Sigmoid colon (tissue), 7 donors: ENCODE data around the gene NKX6-2. TPM values are rescaled to one million over a fixed set of nuclear protein-coding genes. Genes with fewer than 3 reads are reported as not detected.

Experiments
- DNase-seq: peaks from one replicate; pipeline ENCODE4 v3.0.0-alpha.2; 2019
- H3K27ac ChIP-seq, 4 donors: fragments of 200-600 bp; sonication (generic); one replicate each; pipeline ENCODE4 v1.5.1; 2016 to 2019; ENCODE audit warnings: mild to moderate bottlenecking in 1 of 4
- H3K27me3 ChIP-seq, 3 donors: fragments of 200-600 bp; sonication (generic); one replicate each; pipeline ENCODE4 v1.5.1; 2019; ENCODE audit warnings: mild to moderate bottlenecking in 1 of 3
- H3K36me3 ChIP-seq, 4 donors: fragments of 200-600 bp; sonication (generic); one replicate each; pipeline ENCODE4 v1.5.1; 2016 to 2019
- H3K4me1 ChIP-seq, 4 donors: fragments of 200-600 bp; sonication (generic); one replicate each; pipeline ENCODE4 v1.5.1; 2017 to 2019
- H3K4me3 ChIP-seq, 4 donors: fragments of 200-600 bp; sonication (generic); one replicate each; pipeline ENCODE4 v1.5.1; 2017 to 2019; ENCODE audit warnings: mild to moderate bottlenecking in 2 of 4, moderate library complexity in 1 of 4
- H3K9me3 ChIP-seq, 4 donors: fragments of 200-600 bp in 3 of 4; sonication (generic) in 3 of 4; one replicate each; pipeline versions ENCODE4 v1.5.1 to v1.6.1; 2013 to 2019
- EP300 ChIP-seq, 4 donors: sonication (generic); formaldehyde crosslinking; IDR thresholded peaks; one replicate each; pipeline ENCODE4 v1.6.1; 2017; ENCODE audit warnings: antibody characterized with exemption in 4 of 4
- POLR2A ChIP-seq, 2 donors: fragments of 450-650 bp; IDR thresholded peaks; one replicate each; pipeline ENCODE4 v1.6.1; 2016; ENCODE audit warnings: antibody characterized with exemption in 2 of 2, mild to moderate bottlenecking in 2 of 2, moderate library complexity in 2 of 2
- POLR2AphosphoS5 ChIP-seq, 4 donors: sonication (generic); formaldehyde crosslinking; IDR thresholded peaks; one replicate each; pipeline ENCODE4 v1.6.1; 2017; ENCODE audit warnings: antibody characterized with exemption in 4 of 4
- WGBS, 2 donors: extraction: QIAGEN DNeasy Blood & Tissue Kit; methylation state at CpG; one replicate each; pipeline ENCODE4 v1.1.7; 2013; 5-methylcytosine and 5-hydroxymethylcytosine counted together
- intact Hi-C: fragments of 100-400 bp; cut with DNase I; formaldehyde crosslinking; loops from one replicate; pipeline ENCODE4 v1.15.1; 2023
- polyA plus RNA-seq, 3 donors: library from polyadenylated mRNA; stranded (reverse); fragments of 200-250 nt; gene quantifications; one replicate each; pipeline ENCODE4 v1.2.3, GENCODE V29; 2013
- total RNA-seq, 4 donors: library from RNA; depleted of rRNA; stranded (reverse); fragments of >200 nt; gene quantifications; one replicate each; pipeline ENCODE4 v1.1.0, GENCODE V29; 2016
- TF ChIP-seq, protein P1 (sequence below), 4 experiments: fragments of 450-650 bp in 3 of 4; fragments of 200-600 bp in 1 of 4; IDR thresholded peaks; one replicate each; pipeline ENCODE4 v1.5.1; 2016 to 2019; ENCODE audit warnings: antibody characterized with exemption in 4 of 4, mild to moderate bottlenecking in 3 of 4, moderate library complexity in 2 of 4
- donor health status: healthy with polysubstance abuse.
- donor health status: Bipolar disorder and iron deficiency.
- donor health status: healthy.

The NKX6-2 gene
- total RNA-seq = not detected
- under 1 TPM in 2 of 3 donors, not detected in 1; 0.01 to 0.60 TPM for polyA plus RNA-seq

DNA sequence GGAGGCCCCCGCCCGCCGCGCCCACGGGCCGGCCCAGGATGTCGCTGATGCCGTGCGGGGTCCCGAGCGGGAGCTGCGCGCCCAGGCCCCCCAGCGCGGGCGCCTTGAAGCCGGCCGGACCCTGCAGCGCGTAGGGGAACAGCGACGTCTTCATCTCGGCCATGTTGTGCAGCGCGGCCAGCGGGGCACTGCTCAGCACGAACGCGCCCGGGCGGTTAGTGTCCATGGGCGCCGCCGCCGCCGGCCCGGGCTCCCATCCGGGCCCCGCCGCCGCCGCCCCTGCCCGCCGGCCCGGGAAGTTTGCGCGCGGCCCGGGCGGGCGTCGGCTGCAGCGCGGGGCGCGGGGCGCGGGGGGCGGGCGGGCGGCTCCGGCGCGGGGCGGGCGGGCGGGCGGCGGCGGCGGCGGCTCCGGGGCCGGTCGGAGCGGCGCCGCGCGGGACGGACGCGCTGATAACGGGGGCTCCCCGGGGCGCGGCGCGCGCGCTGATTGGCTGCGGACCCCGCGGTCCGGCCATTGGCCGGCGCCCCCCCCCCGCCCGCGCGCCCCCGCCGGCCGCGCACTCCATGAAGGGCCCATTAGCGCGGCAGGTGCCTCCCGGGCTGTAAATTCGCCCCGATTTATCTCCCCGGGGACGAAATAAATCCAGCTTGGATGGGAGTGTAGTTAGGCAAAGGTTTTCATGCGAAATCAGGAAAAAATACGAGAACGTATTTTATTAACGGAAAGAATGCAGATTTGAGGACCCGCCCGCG lies at the start of gene NKX6-2:
Gene NKX6-2 (minus strand): TSS at position 425 of the 753 bp plus-strand sequence. CDS start 199 bp downstream, at position 226.
- H3K36me3 ChIP-seq = peaks cover 5 to 31% (median 14%) of the 10 kb centered on the region in 4 donors
- peaks cover 0 to 44% (median 40%) of the 10 kb centered on the region in 4 donors for H3K4me1 ChIP-seq
- H3K27me3 ChIP-seq = peaks cover 54 to 85% (median 62%) of the 10 kb centered on the region in 3 donors
- H3K4me3 ChIP-seq = peak within 1 kb of the TSS in 3 of 4 donors; percentile 7 to 35 (median 33)
- WGBS, 2 donors = 1 to 3% methylated on average over 119 of the region's 119 CpGs
- intact Hi-C loops = loop anchor here (10.0 kb wide), 1 partner anchor 331 kb away; no protein-coding TSS in a partner anchor
- TF ChIP-seq, protein P1, sequence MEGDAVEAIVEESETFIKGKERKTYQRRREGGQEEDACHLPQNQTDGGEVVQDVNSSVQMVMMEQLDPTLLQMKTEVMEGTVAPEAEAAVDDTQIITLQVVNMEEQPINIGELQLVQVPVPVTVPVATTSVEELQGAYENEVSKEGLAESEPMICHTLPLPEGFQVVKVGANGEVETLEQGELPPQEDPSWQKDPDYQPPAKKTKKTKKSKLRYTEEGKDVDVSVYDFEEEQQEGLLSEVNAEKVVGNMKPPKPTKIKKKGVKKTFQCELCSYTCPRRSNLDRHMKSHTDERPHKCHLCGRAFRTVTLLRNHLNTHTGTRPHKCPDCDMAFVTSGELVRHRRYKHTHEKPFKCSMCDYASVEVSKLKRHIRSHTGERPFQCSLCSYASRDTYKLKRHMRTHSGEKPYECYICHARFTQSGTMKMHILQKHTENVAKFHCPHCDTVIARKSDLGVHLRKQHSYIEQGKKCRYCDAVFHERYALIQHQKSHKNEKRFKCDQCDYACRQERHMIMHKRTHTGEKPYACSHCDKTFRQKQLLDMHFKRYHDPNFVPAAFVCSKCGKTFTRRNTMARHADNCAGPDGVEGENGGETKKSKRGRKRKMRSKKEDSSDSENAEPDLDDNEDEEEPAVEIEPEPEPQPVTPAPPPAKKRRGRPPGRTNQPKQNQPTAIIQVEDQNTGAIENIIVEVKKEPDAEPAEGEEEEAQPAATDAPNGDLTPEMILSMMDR (IDR thresholded peaks at IDR 0.05) = no peak
- no peak for TF ChIP-seq EP300 (IDR thresholded peaks at IDR 0.05)
- no peak for TF ChIP-seq POLR2A (IDR thresholded peaks at IDR 0.05)
- TF ChIP-seq POLR2AphosphoS5 (IDR thresholded peaks at IDR 0.05) = no peak
- no peaks in the 10 kb centered on the region for H3K9me3 ChIP-seq
- no peak for DNase-seq
- H3K27ac ChIP-seq = no peak within 1 kb of the TSS

DNA sequence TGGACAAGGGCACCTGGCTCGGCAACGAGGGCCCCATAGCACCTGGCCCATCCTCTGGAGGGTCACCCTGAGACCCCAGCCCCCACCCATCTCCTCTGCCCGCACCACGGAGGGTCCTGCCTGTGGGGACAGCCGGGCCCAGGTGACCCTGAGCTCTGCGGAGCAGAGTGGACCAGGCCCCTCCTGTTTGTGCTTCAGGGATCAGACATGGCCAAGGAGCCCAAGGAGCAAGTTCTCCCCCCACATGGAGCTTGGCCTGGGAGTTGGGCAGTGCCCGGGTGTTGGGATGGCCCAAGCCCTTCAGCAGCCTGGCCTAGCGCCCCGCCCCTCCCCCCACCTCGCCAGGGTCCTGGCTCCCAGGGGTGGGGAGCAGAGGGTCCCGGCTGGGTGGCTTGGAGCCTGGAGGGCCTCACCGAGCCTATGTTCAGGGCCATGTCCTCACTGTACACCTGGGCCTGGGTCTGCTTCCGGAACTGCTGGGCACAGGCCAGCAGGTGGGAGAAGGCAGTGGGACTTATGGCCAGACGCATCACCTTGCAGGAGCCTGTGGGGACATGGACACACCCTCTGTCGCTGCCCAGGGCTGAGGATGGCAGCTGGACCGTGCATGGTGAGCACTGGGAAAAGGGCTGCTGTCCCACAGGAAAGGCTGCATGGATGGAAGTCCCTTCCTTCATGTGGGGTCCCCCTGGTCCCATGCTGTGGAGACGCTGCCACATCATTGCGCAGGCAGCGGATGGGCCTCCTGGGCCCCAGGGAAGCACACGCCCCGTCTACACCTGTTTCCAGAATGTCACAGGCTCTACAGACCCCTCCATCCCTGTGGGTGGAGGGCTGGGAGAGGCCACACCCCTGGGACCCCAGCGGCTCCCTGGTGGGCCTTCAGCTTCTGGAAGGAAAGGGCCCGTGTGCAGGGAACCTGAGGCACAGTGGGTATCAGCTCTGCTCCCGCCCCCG lies 49.2 kb upstream of the NKX6-2 start:
- Histone ChIP-seq H3K27ac (no peak overlapping the region), H3K27me3 (peaks cover 14 to 53% (median 44%) of the 10 kb centered on the region in 3 donors), H3K4me3 (no peak overlapping the region), H3K36me3 (no peaks in the 10 kb centered on the region), H3K9me3 (no peaks in the 10 kb centered on the region), H3K4me1 (peaks cover 0 to 12% (median 0%) of the 10 kb centered on the region in 4 donors)
- TF ChIP-seq POLR2AphosphoS5 (IDR thresholded peaks at IDR 0.05) = no peak
- no peak for TF ChIP-seq POLR2A (IDR thresholded peaks at IDR 0.05)
- TF ChIP-seq, protein P1 (IDR thresholded peaks at IDR 0.05) = no peak
- no peak for TF ChIP-seq EP300 (IDR thresholded peaks at IDR 0.05)
- intact Hi-C loops = no loop called here
- peak; percentile 51 for DNase-seq
- 73 to 86% methylated on average over 25 of the region's 25 CpGs for WGBS, 2 donors

DNA sequence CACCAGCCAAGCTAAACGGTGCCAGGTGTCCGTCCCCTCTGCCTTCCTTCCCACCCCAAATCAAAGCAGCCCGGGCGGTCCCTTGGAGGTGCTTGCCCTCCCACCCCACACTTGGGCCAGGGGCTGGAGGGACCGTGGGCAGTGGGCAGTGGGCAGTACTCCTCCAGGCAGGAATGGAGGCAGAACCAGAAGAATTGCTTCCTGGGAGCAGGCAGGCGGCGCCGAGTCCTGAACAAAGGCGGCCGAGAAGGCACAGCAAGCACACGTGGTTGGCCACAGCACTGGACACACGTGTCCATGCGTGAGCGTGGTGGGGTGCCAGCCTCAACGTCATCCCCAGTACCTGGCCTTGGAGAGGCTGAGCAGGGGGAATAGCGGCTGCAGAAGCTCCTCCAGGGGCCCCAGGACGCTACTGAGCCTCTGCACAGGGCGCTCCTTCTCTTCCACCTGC lies 48.4 kb upstream of the NKX6-2 start:
- Histone ChIP-seq H3K4me3 (no peak overlapping the region), H3K27me3 (peaks cover 14 to 53% (median 46%) of the 10 kb centered on the region in 3 donors), H3K9me3 (no peaks in the 10 kb centered on the region), H3K4me1 (peaks cover 0 to 12% (median 0%) of the 10 kb centered on the region in 4 donors), H3K27ac (no peak overlapping the region), H3K36me3 (no peaks in the 10 kb centered on the region)
- intact Hi-C loops = no loop called here
- TF ChIP-seq, protein P1 (IDR thresholded peaks at IDR 0.05) = no peak
- TF ChIP-seq EP300 (IDR thresholded peaks at IDR 0.05) = no peak
- peak; percentile 28 for DNase-seq
- WGBS, 2 donors = 85 to 89% methylated on average over 18 of the region's 18 CpGs

DNA sequence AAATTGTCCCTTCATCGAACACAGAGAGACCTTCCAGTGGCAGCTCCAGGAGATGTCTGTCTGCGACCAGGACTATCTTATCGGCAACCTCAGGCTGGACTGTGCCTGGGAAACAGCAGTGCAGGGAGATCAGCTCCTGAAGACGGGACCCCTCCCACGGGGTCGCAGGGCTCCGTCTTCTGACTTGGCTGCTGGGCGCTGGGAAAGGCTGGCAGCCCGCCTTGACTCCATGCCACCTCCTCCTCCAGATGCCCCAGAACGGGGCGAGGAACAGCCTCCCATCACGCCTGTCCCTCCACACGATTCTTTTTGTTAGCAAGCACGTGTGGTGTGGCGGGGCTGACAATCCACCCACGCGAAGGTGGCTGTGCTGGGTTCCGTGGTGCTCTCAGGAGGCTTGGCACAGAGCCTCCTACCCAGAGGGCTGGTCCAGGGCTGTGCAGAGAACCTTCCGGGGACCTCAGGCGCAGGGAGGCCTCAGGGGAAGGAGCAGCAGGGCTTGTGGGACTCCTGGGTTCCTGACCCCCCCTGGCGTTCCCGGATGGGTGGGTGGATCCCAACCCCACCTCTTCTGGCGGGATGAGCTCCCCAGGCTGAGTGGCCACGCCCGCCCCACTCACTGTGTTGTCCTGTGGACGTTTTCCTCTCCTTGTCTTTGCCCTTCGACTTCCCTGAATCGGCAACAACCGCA lies 47.6 kb upstream of the NKX6-2 start:
- Histone ChIP-seq H3K9me3 (no peaks in the 10 kb centered on the region), H3K27me3 (peaks cover 14 to 53% (median 47%) of the 10 kb centered on the region in 3 donors), H3K4me3 (no peak overlapping the region), H3K36me3 (no peaks in the 10 kb centered on the region), H3K27ac (no peak overlapping the region), H3K4me1 (peaks cover 0 to 12% (median 0%) of the 10 kb centered on the region in 4 donors)
- DNase-seq = no peak
- TF ChIP-seq EP300 (IDR thresholded peaks at IDR 0.05) (no peak), POLR2AphosphoS5 (IDR thresholded peaks at IDR 0.05) (no peak), POLR2A (IDR thresholded peaks at IDR 0.05) (no peak)
- TF ChIP-seq, protein P1 (IDR thresholded peaks at IDR 0.05) = no peak
- intact Hi-C loops = no loop called here
- WGBS, 2 donors = 61 to 78% methylated on average over 29 of the region's 29 CpGs
